Panc1 (cell line): ENCODE measurements around the gene COQ3. TPM values are rescaled to one million over a fixed set of nuclear protein-coding genes. Genes with fewer than 3 reads are reported as not detected.

Experiments
- ATAC-seq: fragments of 200-7000 bp; cut with Tn5 transposase; 2 replicates; pipeline ENCODE4 v1.9.1; 2020; ENCODE audit warnings: mild to moderate bottlenecking, moderate library complexity
- BruUV-seq: library from RNA; stranded (reverse); fragments of 400-500 nt; replicated peaks from 2 replicates; lab custom pipeline; 2021; lab: Mats Ljungman, UMichigan
- CTCF ChIA-PET: fragments of 300-600 bp; sonication (Branson Sonifier 250); formaldehyde crosslinking; loops from one replicate; lab custom pipeline; 2022; ENCODE audit warnings: antibody characterized with exemption; lab: Charles Lee
- POLR2A ChIA-PET: fragments of 300-600 bp; sonication (Branson Sonifier 250); formaldehyde crosslinking; loops from one replicate; lab custom pipeline; 2022; ENCODE audit warnings: antibody characterized with exemption; lab: Charles Lee
- DNase-seq: peaks from one replicate; pipeline ENCODE4 v3.0.0-alpha.2; 2010; ENCODE audit warnings: low read depth, low spot score
- H3K27ac ChIP-seq: 2 replicates; pipeline ENCODE4 v1.5.1; 2011; ENCODE audit warnings: mild to moderate bottlenecking, low read length, inconsistent platforms
- H3K27me3 ChIP-seq: fragments of 200-500 bp; sonication (Bioruptor generic); 2 replicates; pipeline ENCODE4 v1.6.0; 2014; ENCODE audit warnings: low read length, inconsistent platforms; ENCODE audit not compliant: control insufficient read depth, insufficient read depth
- H3K36me3 ChIP-seq: fragments of 200-500 bp; sonication (Bioruptor generic); 2 replicates; pipeline ENCODE4 v1.5.1; 2014; ENCODE audit warnings: inconsistent platforms, mild to moderate bottlenecking, low read length, moderate library complexity; ENCODE audit not compliant: control insufficient read depth, insufficient read depth
- H3K4me1 ChIP-seq: 2 replicates; pipeline ENCODE4 v1.5.1; 2011; ENCODE audit warnings: inconsistent platforms, mild to moderate bottlenecking, low read length, moderate library complexity; ENCODE audit not compliant: control insufficient read depth, insufficient read depth
- H3K4me3 ChIP-seq, 2 experiments: 2 replicates each; pipeline ENCODE4 v1.5.1; 2011 to 2012; ENCODE audit warnings: low read depth in 2 of 2, low read length in 2 of 2, mild to moderate bottlenecking in 2 of 2, inconsistent platforms in 1 of 2, moderate library complexity in 1 of 2
- H3K9me3 ChIP-seq: fragments of 200-500 bp; sonication (Bioruptor generic); 2 replicates; pipeline ENCODE4 v1.5.1; 2014; ENCODE audit warnings: low read depth, mild to moderate bottlenecking, inconsistent platforms, low read length, moderate library complexity; ENCODE audit not compliant: control insufficient read depth, insufficient read depth
- CTCF ChIP-seq: fragments of 450-650 bp; IDR thresholded peaks from 2 replicates; pipeline ENCODE4 v1.5.1; 2017; ENCODE audit warnings: mild to moderate bottlenecking
- POLR2AphosphoS5 ChIP-seq: IDR thresholded peaks from 2 replicates; pipeline ENCODE4 v1.6.1; 2012; ENCODE audit warnings: mild to moderate bottlenecking, low read depth, low read length, moderate library complexity
- SIN3A ChIP-seq: IDR thresholded peaks from 2 replicates; pipeline ENCODE4 v1.6.1; 2012; ENCODE audit warnings: low read depth, mild to moderate bottlenecking, low read length, moderate library complexity, borderline replicate concordance; ENCODE audit not compliant: insufficient read depth
- TCF7L2 ChIP-seq: IDR thresholded peaks from 2 replicates; pipeline ENCODE4 v1.6.1; 2011; ENCODE audit warnings: mild to moderate bottlenecking, low read depth, low read length, inconsistent platforms
- in situ Hi-C: cut with HindIII; loops from 2 replicates; pipeline ENCODE4 v1.10.0; 2016; ENCODE audit warnings: low sequenced_read_pairs, low pct_unique_long_range_greater_than_20kb
- intact Hi-C: fragments of 100-400 bp; cut with micrococcal nuclease; formaldehyde crosslinking; loops from one replicate; pipeline ENCODE4 v1.10.0; 2022; ENCODE audit not compliant: unreplicated experiment
- total RNA-seq: library from RNA; stranded (reverse); gene quantifications from one replicate; pipeline ENCODE4 v1.2.1, GENCODE V29; 2021; ENCODE audit not compliant: unreplicated experiment
- TF ChIP-seq, protein P1 (sequence below), 2 experiments: IDR thresholded peaks; 2 replicates each; pipeline ENCODE4 v1.6.1; 2011 to 2012; ENCODE audit warnings: low read depth in 2 of 2, control low read depth in 1 of 2, low read length in 1 of 2, mild to moderate bottlenecking in 1 of 2, moderate library complexity in 1 of 2; ENCODE audit not compliant: insufficient read depth in 1 of 2

COQ3 gene
- total RNA-seq, 1 experiment from 2014 or later = 9.5 TPM

GRCh38 chr6:99346595-99346994, 47.4 kb downstream of the COQ3 start:
- Histone ChIP-seq H3K27me3 (0 out of 2 replicates have a peak, but pooled peaks cover 2% of the 10 kb centered on the region), H3K27ac (no peak overlapping the region), H3K4me1 (peaks cover 11% of the 10 kb centered on the region), H3K4me3 (no peak overlapping the region), H3K36me3 (no peaks in the 10 kb centered on the region), H3K9me3 (no peaks in the 10 kb centered on the region)
- CTCF ChIA-PET = no interaction called here
- ATAC-seq (no peak), DNase-seq (no peak)
- BruUV-seq = no TSS peak
- in situ Hi-C loops (no loop called here), intact Hi-C loops (no loop called here)
- POLR2A ChIA-PET = interaction anchor here (0.7 kb wide), 1 partner anchor 287 kb away, joined by 3 read pairs; no protein-coding TSS in a partner anchor
- TF ChIP-seq SIN3A (no peak), POLR2AphosphoS5 (no peak), CTCF (no peak), TCF7L2 (no peak)
- TF ChIP-seq, protein P1, sequence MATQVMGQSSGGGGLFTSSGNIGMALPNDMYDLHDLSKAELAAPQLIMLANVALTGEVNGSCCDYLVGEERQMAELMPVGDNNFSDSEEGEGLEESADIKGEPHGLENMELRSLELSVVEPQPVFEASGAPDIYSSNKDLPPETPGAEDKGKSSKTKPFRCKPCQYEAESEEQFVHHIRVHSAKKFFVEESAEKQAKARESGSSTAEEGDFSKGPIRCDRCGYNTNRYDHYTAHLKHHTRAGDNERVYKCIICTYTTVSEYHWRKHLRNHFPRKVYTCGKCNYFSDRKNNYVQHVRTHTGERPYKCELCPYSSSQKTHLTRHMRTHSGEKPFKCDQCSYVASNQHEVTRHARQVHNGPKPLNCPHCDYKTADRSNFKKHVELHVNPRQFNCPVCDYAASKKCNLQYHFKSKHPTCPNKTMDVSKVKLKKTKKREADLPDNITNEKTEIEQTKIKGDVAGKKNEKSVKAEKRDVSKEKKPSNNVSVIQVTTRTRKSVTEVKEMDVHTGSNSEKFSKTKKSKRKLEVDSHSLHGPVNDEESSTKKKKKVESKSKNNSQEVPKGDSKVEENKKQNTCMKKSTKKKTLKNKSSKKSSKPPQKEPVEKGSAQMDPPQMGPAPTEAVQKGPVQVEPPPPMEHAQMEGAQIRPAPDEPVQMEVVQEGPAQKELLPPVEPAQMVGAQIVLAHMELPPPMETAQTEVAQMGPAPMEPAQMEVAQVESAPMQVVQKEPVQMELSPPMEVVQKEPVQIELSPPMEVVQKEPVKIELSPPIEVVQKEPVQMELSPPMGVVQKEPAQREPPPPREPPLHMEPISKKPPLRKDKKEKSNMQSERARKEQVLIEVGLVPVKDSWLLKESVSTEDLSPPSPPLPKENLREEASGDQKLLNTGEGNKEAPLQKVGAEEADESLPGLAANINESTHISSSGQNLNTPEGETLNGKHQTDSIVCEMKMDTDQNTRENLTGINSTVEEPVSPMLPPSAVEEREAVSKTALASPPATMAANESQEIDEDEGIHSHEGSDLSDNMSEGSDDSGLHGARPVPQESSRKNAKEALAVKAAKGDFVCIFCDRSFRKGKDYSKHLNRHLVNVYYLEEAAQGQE (IDR thresholded peaks at IDR 0.05; ENCODE audit: insufficient read depth in 1 of 2, low read depth in 2 of 2, low read length in 1 of 2) = no peak

DNA sequence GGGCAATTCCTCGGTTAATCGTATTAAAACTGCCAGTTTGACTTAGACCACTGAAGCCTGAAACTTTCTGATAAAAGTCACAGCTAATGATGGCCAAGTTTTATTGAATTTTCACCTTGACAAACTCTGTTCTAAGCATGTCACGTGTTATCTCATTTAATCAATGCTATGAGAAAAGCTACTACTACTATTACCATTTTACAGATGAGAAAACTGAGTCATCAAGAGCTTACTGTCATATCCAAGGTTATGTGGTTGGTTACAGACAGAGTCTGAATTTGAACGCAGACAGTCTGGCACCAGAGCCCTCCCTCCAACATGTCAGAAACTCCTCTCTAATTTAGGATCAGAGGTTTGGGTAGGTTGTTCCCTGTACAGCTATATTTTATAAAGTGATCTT, 48.8 kb downstream of the COQ3 start:
- intact Hi-C loops = no loop called here

More for the DNA sequence above, 48.8 kb downstream of the COQ3 start:
- Histone ChIP-seq H3K36me3 (no peaks in the 10 kb centered on the region), H3K27me3 (0 out of 2 replicates have a peak, but pooled peaks cover 2% of the 10 kb centered on the region), H3K4me3 (no peak overlapping the region), H3K9me3 (no peaks in the 10 kb centered on the region), H3K4me1 (peaks cover 8% of the 10 kb centered on the region), H3K27ac (no peak overlapping the region)
- ATAC-seq (no peak), DNase-seq (no peak)
- CTCF ChIA-PET = interaction anchor here (0.7 kb wide), 1 partner anchor 15 kb away, joined by 3 read pairs; no protein-coding TSS in a partner anchor
- POLR2A ChIA-PET = interaction anchor here (1.0 kb wide), 1 partner anchor 48 kb away, joined by 3 read pairs; no protein-coding TSS in a partner anchor
- TF ChIP-seq SIN3A (no peak), POLR2AphosphoS5 (no peak), TCF7L2 (no peak), CTCF (no peak)
- TF ChIP-seq, protein P1 (IDR thresholded peaks at IDR 0.05; ENCODE audit: insufficient read depth in 1 of 2, low read depth in 2 of 2, low read length in 1 of 2) = no peak
- in situ Hi-C loops = no loop called here
- BruUV-seq = no TSS peak
